Fibroblast of skin of abdomen (primary cell): Measurements from ENCODE around the gene KIF16B.
"Not testable (repeated sequence)": the region's sequence is repeated elsewhere in the genome, so short reads cannot be mapped to it uniquely, and the experiment has no call there.

ENCODE experiments used
- DNase-seq: peaks from one replicate; pipeline ENCODE4 v3.0.0-alpha.2; 2013

The KIF16B gene

GRCh38 chr20:16520154-16520553 lies 53.1 kb downstream of the KIF16B start:
- no peak for DNase-seq

DNA sequence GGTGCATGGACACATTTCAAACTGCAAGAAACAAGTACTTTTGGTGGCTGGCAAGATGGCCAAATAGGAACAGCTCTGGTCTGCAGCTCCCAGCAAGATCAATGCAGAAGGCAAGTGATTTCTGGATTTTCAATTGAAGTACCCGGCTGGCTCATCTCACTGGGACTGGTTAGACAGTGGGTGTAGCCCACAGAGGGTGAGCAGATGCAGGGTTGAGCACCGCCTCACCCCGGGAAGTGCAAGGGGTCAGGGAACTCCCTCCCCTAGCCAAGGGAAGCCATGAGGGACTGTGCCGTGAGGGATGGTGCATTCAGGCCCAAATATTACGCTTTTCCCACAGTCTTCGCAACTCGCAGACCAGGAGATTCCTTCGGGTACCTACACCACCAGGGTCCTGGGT lies 53.6 kb downstream of the KIF16B start:
- DNase-seq, result not testable (repeated sequence)

DNA sequence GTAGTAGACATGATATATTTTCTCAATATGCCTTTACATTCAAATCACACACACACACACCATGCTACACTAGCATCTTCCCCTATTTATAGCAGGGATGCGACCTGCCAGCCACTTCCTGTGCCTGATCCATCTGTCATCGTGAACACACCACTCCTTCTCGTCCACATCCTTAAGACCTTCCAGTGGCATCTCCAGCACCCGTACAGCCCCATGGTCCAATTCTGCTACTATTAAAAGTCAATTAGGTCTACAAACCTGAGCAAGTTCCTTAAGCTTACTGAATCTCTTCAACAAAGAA lies 54.5 kb downstream of the KIF16B start:
- DNase-seq, result no peak

DNA sequence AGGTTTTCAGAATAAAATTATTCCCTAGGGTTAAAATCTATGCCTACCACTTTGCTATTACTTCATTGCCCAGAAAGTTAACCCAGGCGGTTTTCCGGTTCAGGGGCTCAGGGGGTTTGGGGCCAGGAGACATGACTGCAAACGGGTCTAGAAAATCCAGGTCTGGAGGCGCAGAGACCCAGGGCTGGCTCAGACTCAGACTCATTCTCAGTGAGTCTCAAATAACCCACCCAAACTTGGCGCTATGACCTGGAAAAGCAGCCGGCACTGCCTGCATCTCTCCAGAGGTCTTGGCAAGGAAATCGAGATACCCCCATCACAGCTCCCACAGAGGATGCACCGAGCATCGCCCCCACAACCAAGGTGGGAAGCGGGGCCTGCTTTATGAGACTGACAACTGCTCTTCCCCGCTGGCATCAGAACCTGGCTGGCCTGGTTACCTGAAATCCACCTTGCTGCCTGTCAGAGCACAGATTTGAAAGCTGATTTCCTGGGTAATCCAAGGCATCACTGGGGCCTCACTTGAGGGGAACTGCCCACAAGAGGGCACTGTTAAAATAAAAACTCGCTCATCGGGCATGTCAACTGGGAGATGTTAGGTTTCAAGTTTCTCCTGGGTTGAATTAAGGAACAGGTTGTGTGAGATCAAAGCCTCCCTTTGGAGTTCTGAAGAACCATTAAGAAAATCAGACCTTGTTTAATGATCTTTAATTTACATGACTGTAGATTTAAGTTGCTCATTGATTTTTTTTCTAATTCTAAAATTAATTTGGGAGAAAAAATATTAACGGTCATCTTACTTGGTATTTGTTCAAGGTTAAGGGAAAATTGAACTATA lies 55.1 kb downstream of the KIF16B start:
- peak; percentile 23 for DNase-seq

DNA sequence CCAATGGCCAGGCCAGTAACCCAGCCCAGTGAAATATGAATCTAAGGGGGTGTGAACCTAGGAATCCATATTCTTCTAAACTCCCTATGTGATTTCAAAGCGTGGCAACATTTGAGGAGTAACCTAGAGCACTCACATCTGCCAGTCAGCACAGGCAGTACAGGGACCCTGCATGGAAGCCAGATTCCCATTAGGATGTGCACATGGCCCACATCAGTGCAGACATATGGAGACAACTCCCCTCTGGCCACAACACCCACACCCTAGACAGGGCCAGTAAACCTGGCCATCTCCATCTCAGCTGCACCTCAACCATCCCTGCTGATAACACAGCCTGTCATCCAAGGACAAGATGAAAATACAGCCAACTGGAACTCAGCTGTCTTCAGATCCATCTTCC lies 56.5 kb downstream of the KIF16B start:
- DNase-seq, result no peak

DNA sequence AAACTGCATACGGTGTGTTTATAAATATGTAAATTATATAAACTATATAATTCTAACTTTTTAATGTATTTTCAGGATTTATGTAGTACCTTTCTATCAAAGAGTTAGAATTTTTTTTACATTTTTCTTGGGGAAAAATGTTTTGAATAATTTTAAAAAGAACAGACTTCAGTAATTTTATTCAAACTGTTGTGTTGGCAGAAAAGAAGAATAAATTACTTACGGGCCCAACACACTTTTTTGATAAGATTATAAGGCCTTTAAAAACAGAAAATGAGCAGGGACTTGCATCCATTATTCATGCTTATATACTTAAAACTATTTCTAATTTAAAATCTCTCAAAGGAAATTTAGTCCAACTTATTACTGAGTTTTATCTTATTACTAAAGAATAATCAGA lies 58.2 kb downstream of the KIF16B start:
- no peak for DNase-seq

GRCh38 chr20:16514140-16514539 lies 59.1 kb downstream of the KIF16B start:
- DNase-seq, result no peak

- DNase-seq, result no peak
These were observed 67.4 kb downstream of the KIF16B start for GRCh38 chr20:16505894-16506293.

GRCh38 chr20:16501301-16501700 lies 71.9 kb downstream of the KIF16B start:
- peak; percentile 84 for DNase-seq

- no peak for DNase-seq
These were observed 73.1 kb downstream of the KIF16B start for GRCh38 chr20:16500197-16500596.

GRCh38 chr20:16498526-16499253 lies 74.6 kb downstream of the KIF16B start:
- peak; percentile 63 for DNase-seq

- DNase-seq, result no peak
These were observed 75.4 kb downstream of the KIF16B start for GRCh38 chr20:16497896-16498295.

GRCh38 chr20:16493486-16493885 lies 79.8 kb downstream of the KIF16B start:
- no peak for DNase-seq

DNA sequence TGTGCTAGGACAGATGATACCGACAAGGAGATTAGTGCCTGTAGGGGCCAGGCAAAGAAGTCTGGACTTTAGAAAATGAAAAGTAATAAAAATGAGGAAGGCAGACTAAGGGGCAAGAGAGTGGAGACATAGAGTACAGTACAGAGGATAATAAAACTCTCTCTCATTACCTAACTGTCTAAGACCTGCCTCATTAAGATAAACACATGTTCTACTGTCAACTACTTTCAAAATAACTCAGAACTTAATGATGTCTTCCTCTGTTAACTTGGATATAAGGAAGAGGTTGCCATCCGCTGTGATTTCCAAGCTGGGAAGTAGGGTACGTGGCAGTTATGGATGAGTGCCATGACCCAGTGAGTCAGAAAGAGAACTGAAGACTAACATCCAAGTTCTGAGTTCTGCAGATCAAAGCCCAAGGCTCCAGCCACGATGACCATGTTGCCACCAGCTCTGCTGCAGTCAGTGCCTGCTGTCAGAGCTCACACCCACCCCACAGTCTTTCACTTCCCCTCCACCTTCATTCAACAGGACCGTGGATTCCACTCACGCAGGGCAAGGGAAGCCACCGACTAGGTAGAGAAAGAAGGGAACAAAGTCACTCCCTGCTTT lies 81.8 kb downstream of the KIF16B start:
- no peak for DNase-seq

DNA sequence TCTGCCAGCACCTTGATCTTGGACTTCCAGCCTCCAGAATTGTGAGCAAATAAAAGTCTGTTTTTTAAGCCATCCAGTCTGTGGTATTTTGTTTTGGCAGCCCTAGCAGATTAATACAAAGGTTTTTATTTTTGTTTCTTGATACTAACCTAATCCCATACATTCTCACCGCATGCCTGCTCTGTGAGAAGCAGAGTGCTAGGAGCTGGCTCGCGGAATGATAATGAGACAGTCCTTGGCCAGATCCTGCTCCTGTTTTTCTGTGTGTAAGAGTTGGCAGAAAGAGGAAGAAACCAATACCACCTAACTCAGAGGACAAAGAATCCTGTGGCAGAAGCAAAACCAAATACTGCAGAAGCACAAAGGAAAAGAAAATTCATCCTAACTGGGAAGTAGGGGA lies 82.6 kb downstream of the KIF16B start:
- no peak for DNase-seq

DNA sequence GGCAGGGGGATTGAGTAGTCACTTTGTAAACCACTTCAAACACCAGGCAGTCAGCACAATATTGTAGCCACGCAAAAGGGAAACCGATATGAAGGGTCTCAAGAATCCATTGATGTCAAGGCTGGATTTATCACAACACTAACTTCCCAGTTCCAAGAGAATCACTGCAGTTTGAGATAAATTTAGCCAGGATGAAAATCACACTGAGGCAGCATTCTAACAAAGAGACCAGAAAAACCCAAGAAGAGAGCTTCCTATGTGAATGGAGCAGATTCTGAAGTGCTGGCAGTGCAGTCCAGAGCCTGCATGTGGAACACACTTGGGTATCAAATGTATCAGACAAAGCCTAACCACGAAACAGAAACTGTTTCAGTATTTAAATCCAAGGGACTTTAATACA lies 84.6 kb downstream of the KIF16B start:
- no peak for DNase-seq

GRCh38 chr20:16488086-16488485 lies 85.2 kb downstream of the KIF16B start:
- peak; percentile 28 for DNase-seq

DNA sequence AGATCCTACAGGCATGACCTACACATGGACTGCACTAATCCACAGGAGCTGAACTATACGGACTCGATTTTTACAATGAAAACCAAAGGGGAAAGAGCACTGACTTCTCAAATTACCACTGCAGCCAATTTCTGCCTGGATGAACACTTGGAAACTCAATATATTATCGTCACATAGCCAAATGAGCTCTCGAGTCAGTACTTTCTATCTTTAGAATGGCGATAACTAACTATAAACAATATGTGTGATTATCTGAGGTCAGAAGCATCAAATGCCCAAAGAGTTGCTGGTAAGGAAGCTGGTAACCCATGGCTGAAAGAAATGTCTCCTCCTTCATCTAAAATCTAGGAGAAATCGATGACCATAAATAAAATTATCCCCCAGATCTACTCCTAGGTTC lies 86.7 kb downstream of the KIF16B start:
- no peak for DNase-seq

DNA sequence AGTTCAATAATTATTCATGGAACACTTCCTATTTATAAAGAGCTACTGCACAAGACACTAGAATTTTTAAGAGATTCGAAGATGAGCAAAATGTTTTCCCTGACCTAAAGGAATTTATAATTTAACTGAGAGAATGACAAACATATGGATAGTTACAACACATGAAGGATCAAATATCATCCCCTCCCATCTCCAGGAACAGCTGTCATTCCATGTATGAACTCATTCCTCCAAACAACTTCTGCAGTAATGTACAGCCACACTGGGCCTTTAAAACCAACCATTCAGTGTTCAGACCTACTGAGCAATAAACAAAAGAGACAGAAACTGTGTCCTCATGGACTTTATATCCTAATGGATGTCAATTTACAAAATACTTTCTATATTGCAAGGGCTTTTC lies 87.8 kb downstream of the KIF16B start:
- peak; percentile 66 for DNase-seq

DNA sequence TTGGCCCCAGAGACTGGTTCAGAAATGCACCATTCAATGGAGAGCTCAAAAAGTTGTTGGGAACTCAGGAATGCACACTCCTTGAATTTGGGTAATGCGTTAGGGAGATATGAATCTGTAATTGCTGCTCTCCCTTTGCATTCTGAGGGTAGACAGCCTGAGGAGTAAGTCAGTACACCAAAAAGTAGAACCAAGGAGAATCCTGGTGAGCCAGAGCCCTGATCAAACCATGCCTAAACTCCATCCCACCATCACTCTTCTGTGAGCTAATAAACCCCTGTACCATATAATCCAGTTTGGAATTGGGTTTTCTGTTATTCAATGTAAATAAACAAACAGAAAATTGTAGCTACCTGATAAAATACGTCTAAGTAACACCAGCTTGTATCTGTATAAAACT lies 90.2 kb downstream of the KIF16B start:
- DNase-seq, result no peak

DNA sequence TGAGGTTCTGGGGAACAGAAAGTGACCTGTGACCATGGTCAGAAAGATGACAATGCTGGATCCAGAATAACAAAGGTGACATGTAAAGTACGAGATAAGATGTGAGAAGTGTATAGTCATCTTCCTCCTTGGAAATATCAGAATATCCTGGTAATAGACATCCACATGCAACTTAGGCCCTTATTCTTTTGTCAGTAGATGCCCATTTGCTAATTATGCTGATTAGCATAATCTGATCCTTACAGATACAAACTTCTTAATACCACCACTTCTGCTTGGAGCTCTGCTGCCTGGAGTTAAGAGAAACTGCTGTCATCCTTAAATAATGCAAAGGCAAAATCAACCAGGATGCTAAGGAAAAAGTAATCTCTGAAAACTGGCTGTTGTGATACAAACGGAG lies 91.3 kb downstream of the KIF16B start:
- no peak for DNase-seq

DNA sequence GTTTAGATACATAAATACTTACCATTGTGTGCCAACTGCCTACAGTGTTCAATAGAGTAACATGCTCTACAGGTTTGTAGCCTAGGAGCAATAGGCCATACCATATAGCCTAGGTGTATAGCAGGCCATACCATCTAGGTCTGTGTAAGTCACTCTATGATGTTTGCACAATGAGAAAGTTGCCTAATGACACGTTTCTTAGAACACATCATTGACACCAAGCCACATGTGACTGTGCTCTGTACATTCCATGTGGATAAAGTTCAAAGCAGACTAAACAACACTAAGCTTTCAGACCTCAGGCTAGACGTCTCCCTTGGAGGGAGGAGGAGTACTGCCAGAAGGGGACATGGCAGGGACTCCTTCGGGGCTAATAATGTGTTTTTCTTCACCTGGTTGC lies 93.6 kb downstream of the KIF16B start:
- peak; percentile 20 for DNase-seq

DNA sequence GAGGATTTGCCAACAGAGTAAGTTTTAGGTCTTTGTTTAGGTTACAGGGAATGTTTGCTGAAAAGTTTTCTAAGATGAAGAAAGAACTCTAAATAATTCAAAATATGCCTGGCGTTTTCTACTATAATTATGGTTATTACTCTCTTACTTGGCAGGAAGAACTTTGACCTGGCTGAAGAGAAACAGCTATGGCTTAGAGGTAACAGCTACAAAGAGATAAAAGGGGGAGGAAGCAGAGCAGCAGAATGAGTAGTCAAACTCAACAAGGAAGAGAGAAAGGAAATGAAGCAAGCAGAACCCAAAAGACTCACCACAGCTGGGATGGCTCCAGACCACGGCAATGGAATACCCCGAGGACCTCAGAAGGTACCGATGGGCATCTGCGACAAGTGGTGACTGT lies 95.6 kb downstream of the KIF16B start:
- no peak for DNase-seq

- peak; percentile 49 for DNase-seq
These were observed 97.2 kb downstream of the KIF16B start for GRCh38 chr20:16476032-16476431.
